Lower leg skin (tissue), 4 donors: ENCODE results near the gene CEP55. TPM values are rescaled to one million over a fixed set of nuclear protein-coding genes. Genes with fewer than 3 reads are reported as not detected.

ENCODE experiments used
- DNase-seq, 2 donors: peaks; one replicate each; pipeline ENCODE4 v3.0.0-alpha.2; 2019; ENCODE audit warnings: low spot score in 2 of 2
- H3K4me3 ChIP-seq: fragments of 200-600 bp; sonication (generic); 2 replicates; pipeline ENCODE4 v1.5.1; 2017; ENCODE audit warnings: mild to moderate bottlenecking, low read depth; ENCODE audit not compliant: poor library complexity, severe bottlenecking
- CTCF ChIP-seq, 3 donors: fragments of 450-650 bp; IDR thresholded peaks; one replicate each; pipeline ENCODE4 v1.5.1; 2016; ENCODE audit warnings: antibody characterized with exemption in 3 of 3, mild to moderate bottlenecking in 3 of 3, moderate library complexity in 2 of 3
- POLR2A ChIP-seq, 2 donors: fragments of 450-650 bp; IDR thresholded peaks; one replicate each; pipeline ENCODE4 v1.6.1; 2016 to 2017; ENCODE audit warnings: antibody characterized with exemption in 2 of 2, mild to moderate bottlenecking in 1 of 2, moderate library complexity in 1 of 2
- WGBS, 2 donors: methylation state at CpG; one replicate each; pipeline ENCODE4 v1.1.5; 2018; 5-methylcytosine and 5-hydroxymethylcytosine counted together
- intact Hi-C: fragments of 100-400 bp; cut with DNase I; formaldehyde crosslinking; loops from one replicate; pipeline ENCODE4 v1.15.0; 2023; ENCODE audit warnings: low total_unique reads
- total RNA-seq, 4 donors: library from RNA; depleted of rRNA; stranded (reverse); fragments of >200 nt; gene quantifications; one replicate each; pipeline ENCODE4 v1.1.0, GENCODE V29; 2016

Gene CEP55
- total RNA-seq, 4 donors from 2014 or later: 0.29 to 3.3 (median 1.7) TPM

DNA sequence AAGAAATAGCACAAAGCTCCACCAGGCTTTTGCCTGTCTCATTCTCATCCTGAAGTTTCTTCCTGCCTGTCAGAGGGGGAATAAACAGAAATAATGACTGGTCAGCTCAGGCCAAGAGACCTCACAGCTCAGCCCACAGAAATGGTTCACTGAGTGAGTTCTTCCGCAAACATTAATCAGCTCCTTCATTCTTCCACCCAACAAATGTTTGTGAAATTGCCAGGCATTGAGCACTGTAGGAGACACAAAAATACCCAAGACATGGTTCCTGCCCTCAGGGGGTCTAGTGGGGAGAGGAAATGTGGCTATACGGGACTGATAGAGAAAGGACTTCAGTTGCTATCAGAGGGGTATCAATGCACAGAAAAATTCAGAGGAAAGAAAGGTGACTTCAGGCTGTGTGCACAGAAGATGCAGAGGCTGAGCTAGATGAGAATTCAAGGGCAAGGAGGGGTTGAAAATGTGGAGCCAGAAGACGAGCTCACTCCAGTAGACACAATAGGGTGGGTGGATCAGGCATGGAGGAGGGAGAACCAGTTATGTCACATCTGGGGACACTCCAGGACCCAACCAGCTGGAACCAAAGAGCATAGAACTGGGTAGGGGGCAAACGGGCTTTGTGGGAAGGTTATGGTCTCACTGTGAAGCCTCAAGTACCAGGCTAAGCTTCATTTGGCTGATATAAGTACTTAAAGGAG, 35.2 kb upstream of the CEP55 start:
- TF ChIP-seq CTCF (IDR thresholded peaks at IDR 0.05) (no peak), POLR2A (IDR thresholded peaks at IDR 0.05) (no peak)
- intact Hi-C loops: no loop called here
- DNase-seq: no peak
- 33 to 34% methylated on average over 4 of the region's 4 CpGs for WGBS, 2 donors
- H3K4me3 ChIP-seq: no peak overlapping the region

GRCh38 chr10:93461807-93462178, 34.6 kb upstream of the CEP55 start:
- DNase-seq: peak in 1 of 2 donors; percentile 80
- H3K4me3 ChIP-seq: no peak overlapping the region
- TF ChIP-seq CTCF (IDR thresholded peaks at IDR 0.05): no peak
- TF ChIP-seq POLR2A (IDR thresholded peaks at IDR 0.05): no peak
- 58 to 86% methylated on average over 1 of the region's 1 CpG for WGBS, 2 donors
- intact Hi-C loops: no loop called here

- WGBS, 2 donors: 28 to 33% methylated on average over 2 of the region's 2 CpGs
- no peak for DNase-seq
- no peak overlapping the region for H3K4me3 ChIP-seq
- intact Hi-C loops: no loop called here
- TF ChIP-seq POLR2A (IDR thresholded peaks at IDR 0.05) (no peak), CTCF (IDR thresholded peaks at IDR 0.05) (no peak)
Measured at GRCh38 chr10:93462371-93462770, 34.0 kb upstream of the CEP55 start.

DNA sequence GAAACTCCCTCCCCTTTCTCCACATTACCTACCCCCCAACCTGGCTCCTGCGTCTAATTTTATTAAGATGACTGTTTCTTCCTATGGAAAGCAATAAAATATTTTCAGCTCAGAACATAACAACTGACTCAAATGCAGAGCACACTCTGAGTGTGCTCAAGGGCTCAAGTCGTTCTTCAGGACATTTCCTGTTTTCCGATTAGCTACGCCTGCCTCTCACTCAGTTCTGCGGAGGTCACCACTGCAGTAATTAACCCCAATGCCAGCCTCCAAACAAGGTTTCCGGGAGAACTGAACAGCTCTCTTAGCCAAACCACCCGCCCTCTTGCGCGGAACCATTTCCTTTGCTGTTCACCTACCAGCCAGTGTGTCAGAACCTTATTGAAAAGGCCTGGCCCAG, 33.5 kb upstream of the CEP55 start:
- 28 to 36% methylated on average over 9 of the region's 9 CpGs for WGBS, 2 donors
- intact Hi-C loops: no loop called here
- TF ChIP-seq POLR2A (IDR thresholded peaks at IDR 0.05): no peak
- no peak for TF ChIP-seq CTCF (IDR thresholded peaks at IDR 0.05)
- H3K4me3 ChIP-seq: no peak overlapping the region
- DNase-seq: peak in 1 of 2 donors; percentile 87

DNA sequence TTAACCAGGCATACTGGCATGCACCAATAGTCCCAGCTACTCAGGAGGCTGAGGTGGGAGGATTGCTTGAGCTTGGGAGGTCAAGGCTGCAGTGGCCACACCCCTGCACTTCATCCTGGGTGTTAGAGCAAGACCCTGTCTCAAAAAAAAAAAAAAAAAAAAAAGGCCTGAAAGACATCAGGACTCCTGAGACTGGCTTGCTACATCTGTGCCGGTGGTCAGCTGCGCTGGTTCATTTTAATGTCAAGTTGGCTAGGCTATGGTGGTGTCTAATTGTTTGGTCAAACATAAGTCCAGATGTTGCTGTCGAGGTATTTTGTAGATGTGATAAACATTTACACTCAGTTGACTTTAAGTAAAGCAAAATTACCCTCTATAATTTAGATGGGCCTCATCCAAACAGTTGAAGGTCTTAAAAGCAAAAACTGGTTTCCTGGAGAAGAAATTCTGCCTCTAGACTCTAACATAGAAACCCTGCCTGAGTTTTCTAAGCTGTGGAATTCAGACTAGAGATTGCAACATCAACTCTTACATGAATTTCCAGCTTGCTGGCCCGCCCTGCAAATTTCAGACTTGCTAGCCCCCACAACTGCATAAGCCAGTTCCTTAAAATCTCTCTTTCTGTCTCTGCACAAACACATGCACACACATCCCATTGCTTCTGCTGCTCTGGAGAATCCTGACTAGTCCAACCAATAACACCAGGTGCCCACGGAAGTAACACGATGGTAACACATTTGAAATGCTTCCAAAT, 32.5 kb upstream of the CEP55 start:
- intact Hi-C loops: no loop called here
- peak in 1 of 2 donors; percentile 88 for DNase-seq
- H3K4me3 ChIP-seq: no peak overlapping the region
- 30 to 44% methylated on average over 6 of the region's 6 CpGs for WGBS, 2 donors
- TF ChIP-seq POLR2A (IDR thresholded peaks at IDR 0.05): no peak
- TF ChIP-seq CTCF (IDR thresholded peaks at IDR 0.05): no peak
